Loucy (cell line): ENCODE data around the gene EPHB6.

Source experiments
- CTCF ChIP-seq: fragments of 200-600 bp; sonication (generic); conservative IDR thresholded peaks from 2 replicates; pipeline ENCODE4 v1.5.1; 2014; ENCODE audit warnings: mild to moderate bottlenecking, antibody characterized with exemption, low read length
- EZH2phosphoT487 ChIP-seq: fragments of 200-600 bp; IDR thresholded peaks from 2 replicates; pipeline ENCODE4 v1.6.1; 2018; ENCODE audit warnings: antibody characterized with exemption, mild to moderate bottlenecking, moderate library complexity, borderline replicate concordance

- TF ChIP-seq CTCF, result no peak
- no peak for TF ChIP-seq EZH2phosphoT487
Observed at GRCh38 chr7:142813226-142813625, 41.6 kb upstream of the EPHB6 start.
